GM19328 (cell line): ENCODE measurements around the gene VSX2.
"Not testable (repeated sequence)": the region's sequence is repeated elsewhere in the genome, so short reads cannot be mapped to it uniquely, and the experiment has no call there.

Experiments
- ATAC-seq: cut with Tn5 transposase; IDR thresholded peaks from one replicate; pipeline ENCODE4 v1.9.1; 2021; ENCODE audit warnings: mild to moderate bottlenecking, moderate library complexity; ENCODE audit not compliant: unreplicated experiment

Gene VSX2

GRCh38 chr14:74257941-74258763 is 18.9 kb downstream of the VSX2 start:
- ATAC-seq, result no peak

- no peak for ATAC-seq
Measured at GRCh38 chr14:74258764-74259035, 19.5 kb downstream of the VSX2 start.

GRCh38 chr14:74259513-74259912 is 20.3 kb downstream of the VSX2 start:
- no peak for ATAC-seq

GRCh38 chr14:74260525-74261233 is 21.4 kb downstream of the VSX2 start:
- ATAC-seq, result no peak

GRCh38 chr14:74261288-74261687 is 22.0 kb downstream of the VSX2 start:
- ATAC-seq, result no peak

GRCh38 chr14:74262076-74262475 is 22.8 kb downstream of the VSX2 start:
- ATAC-seq, result no peak

GRCh38 chr14:74263181-74263580 is 23.9 kb downstream of the VSX2 start:
- no peak for ATAC-seq

GRCh38 chr14:74263921-74264320 is 24.7 kb downstream of the VSX2 start:
- ATAC-seq, result no peak

- ATAC-seq, result no peak
Measured at GRCh38 chr14:74265301-74265965, 26.2 kb downstream of the VSX2 start.

- no peak for ATAC-seq
Measured at GRCh38 chr14:74267588-74267987, 28.3 kb downstream of the VSX2 start.

- ATAC-seq, result not testable (repeated sequence)
Measured at GRCh38 chr14:74270382-74271177, 31.3 kb downstream of the VSX2 start.

GRCh38 chr14:74271365-74271764 is 32.1 kb downstream of the VSX2 start:
- no peak for ATAC-seq

- ATAC-seq, result no peak
Measured at GRCh38 chr14:74275241-74275841, 36.1 kb downstream of the VSX2 start.

GRCh38 chr14:74278080-74278479 is 38.8 kb downstream of the VSX2 start:
- ATAC-seq, result no peak

GRCh38 chr14:74281069-74281468 is 41.8 kb downstream of the VSX2 start:
- no peak for ATAC-seq

- ATAC-seq, result no peak
Measured at GRCh38 chr14:74286736-74287135, 47.5 kb downstream of the VSX2 start.

- ATAC-seq, result no peak
Measured at GRCh38 chr14:74289801-74290200, 50.6 kb downstream of the VSX2 start.

- no peak for ATAC-seq
Measured at GRCh38 chr14:74290415-74290814, 51.2 kb downstream of the VSX2 start.

GRCh38 chr14:74292061-74292460 is 52.8 kb downstream of the VSX2 start:
- no peak for ATAC-seq

GRCh38 chr14:74293606-74294005 is 54.4 kb downstream of the VSX2 start:
- no peak for ATAC-seq

GRCh38 chr14:74296037-74296467 is 56.8 kb downstream of the VSX2 start:
- ATAC-seq, result no peak
